Stimulated activated CD8-positive, alpha-beta memory T cell treated with anti-CD3 and anti-CD28 coated beads, Interleukin-4, amount 100 ng/mL, for 48 hours (primary cell): ENCODE data around the gene CNTN2.

Experiments used
- DNase-seq: peaks from one replicate; pipeline ENCODE4 v3.0.0-alpha.2; 2020

CNTN2 gene

GRCh38 chr1:205025239-205025638, 17.8 kb upstream of the CNTN2 start:
- no peak for DNase-seq

GRCh38 chr1:205026181-205026580, 16.8 kb upstream of the CNTN2 start:
- DNase-seq, result no peak

- no peak for DNase-seq
Measured at GRCh38 chr1:205028390-205028789, 14.6 kb upstream of the CNTN2 start.

- no peak for DNase-seq
Measured at GRCh38 chr1:205028924-205029323, 14.1 kb upstream of the CNTN2 start.

- no peak for DNase-seq
Measured at GRCh38 chr1:205030241-205030640, 12.8 kb upstream of the CNTN2 start.

GRCh38 chr1:205030896-205031295, 12.1 kb upstream of the CNTN2 start:
- no peak for DNase-seq

- no peak for DNase-seq
Measured at GRCh38 chr1:205032508-205032907, 10.5 kb upstream of the CNTN2 start.

GRCh38 chr1:205037539-205037938, 5.5 kb upstream of the CNTN2 start:
- no peak for DNase-seq

- DNase-seq, result no peak
Measured at GRCh38 chr1:205038132-205038786, 4.8 kb upstream of the CNTN2 start.

GRCh38 chr1:205041001-205041715, 1.9 kb upstream of the CNTN2 start:
- DNase-seq, result no peak

- DNase-seq, result no peak
Measured at GRCh38 chr1:205041998-205042910, 758 bp upstream of the CNTN2 start.

- no peak for DNase-seq
Measured at GRCh38 chr1:205043866-205044265, 854 bp downstream of the CNTN2 start.

- no peak for DNase-seq
Measured at GRCh38 chr1:205044741-205045140, 1.7 kb downstream of the CNTN2 start.

GRCh38 chr1:205045146-205045545, 2.1 kb downstream of the CNTN2 start:
- DNase-seq, result no peak

GRCh38 chr1:205046870-205047269, 3.9 kb downstream of the CNTN2 start:
- no peak for DNase-seq

- no peak for DNase-seq
Measured at GRCh38 chr1:205047764-205048231, 4.8 kb downstream of the CNTN2 start.

- no peak for DNase-seq
Measured at GRCh38 chr1:205048382-205048781, 5.4 kb downstream of the CNTN2 start.

GRCh38 chr1:205049479-205049878, 6.5 kb downstream of the CNTN2 start:
- DNase-seq, result no peak

- DNase-seq, result no peak
Measured at GRCh38 chr1:205052690-205053089, 9.7 kb downstream of the CNTN2 start.

GRCh38 chr1:205053296-205053695, 10.3 kb downstream of the CNTN2 start:
- DNase-seq, result no peak

GRCh38 chr1:205054013-205054412, 11.0 kb downstream of the CNTN2 start:
- DNase-seq, result no peak

- DNase-seq, result no peak
Measured at GRCh38 chr1:205056188-205056611, 13.2 kb downstream of the CNTN2 start.

GRCh38 chr1:205056956-205057568, 14.1 kb downstream of the CNTN2 start:
- DNase-seq, result no peak
